Heart left ventricle (tissue), 13 donors: Measurements from ENCODE around the gene CHML.

Experiments used
- POLR2A ChIP-seq, 2 donors: fragments of 450-650 bp; IDR thresholded peaks; one replicate each; pipeline ENCODE4 v1.6.1; 2017; ENCODE audit warnings: antibody characterized with exemption in 2 of 2, mild to moderate bottlenecking in 2 of 2, moderate library complexity in 2 of 2
- TF ChIP-seq, protein P1 (sequence below), 12 donors: fragments of 200-600 bp; sonication (generic) in 4 of 12; IDR thresholded peaks; one replicate each; pipeline versions ENCODE4 v1.5.0 to v1.8.0; 2018 to 2022; ENCODE audit warnings: antibody characterized with exemption in 12 of 12, mild to moderate bottlenecking in 5 of 12
- donor health status: ischemic (EF 13 %, LVEDD 7.1; RV severe dilation, severe dysfunction).
- donor health status: DM: no; HTN: yes; CAD: no.
- donor health status: DM: no; HTN: no; CAD: no.
- donor health status: ischemic (EF 25% LVEDD 6.9; RV normal size, moderate dysfunction).
- donor health status: ischemic (EF 25% LVEDD 5.7; RV mildly dilated, moderate dysfunction).
- donor health status: ischemic (EF 35%, LVEDD 5.7; RV mildly dilated, moderate dysfunction).
- donor health status: nonischemic (EF 11% LVEDD 7.7; RV severe dilation, severe dysfunction).
- donor health status: DM: yes; HTN: yes; CAD: no.
- donor health status: PGD.
- donor health status: ischemic (EF 29% LVEDD 5.4; RV normal size, mild dysfunction).
- donor health status: nonischemic (EF 23%, LVEDD 6.1; RV moderate dilation, normal function).

DNA sequence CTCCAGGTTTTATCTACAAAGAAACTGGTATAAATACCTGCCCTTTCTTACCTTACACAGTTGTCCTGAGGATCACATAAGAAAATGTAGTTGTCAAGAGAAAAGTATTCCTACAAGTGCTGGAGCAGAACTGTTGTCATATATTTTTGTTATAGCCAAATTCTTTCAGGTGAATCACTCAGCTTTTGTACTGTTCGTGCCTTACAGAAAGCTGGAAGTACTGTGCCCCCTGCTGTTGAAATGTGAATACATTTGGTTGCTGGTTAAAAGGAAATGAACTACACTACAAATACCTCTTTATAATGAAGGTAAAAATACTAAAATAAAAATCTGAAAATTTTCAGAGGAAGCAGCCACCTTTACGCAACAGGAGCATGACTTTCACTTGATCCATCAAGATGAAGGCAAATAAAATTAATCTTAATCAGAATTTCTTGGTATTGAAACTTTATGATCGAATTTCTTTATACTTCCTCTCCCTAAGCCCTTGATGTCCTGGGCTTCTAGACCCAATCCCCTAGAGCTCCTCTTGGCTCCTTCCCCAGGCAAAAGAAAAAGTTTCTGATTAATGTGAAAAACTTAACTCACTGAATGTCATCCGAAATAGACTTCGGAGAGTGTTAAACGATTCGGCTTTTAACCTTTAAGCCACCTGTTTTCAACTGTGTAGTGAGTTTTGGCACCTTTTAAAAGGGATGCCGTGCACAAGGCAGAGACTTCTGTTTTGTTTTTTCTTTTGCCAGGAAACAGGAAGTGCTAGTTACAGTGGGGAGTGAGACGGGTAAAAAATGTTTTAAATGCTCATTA lies 12.5 kb downstream of the CHML start:
- no peak for TF ChIP-seq POLR2A (IDR thresholded peaks at IDR 0.05)
- TF ChIP-seq, protein P1, sequence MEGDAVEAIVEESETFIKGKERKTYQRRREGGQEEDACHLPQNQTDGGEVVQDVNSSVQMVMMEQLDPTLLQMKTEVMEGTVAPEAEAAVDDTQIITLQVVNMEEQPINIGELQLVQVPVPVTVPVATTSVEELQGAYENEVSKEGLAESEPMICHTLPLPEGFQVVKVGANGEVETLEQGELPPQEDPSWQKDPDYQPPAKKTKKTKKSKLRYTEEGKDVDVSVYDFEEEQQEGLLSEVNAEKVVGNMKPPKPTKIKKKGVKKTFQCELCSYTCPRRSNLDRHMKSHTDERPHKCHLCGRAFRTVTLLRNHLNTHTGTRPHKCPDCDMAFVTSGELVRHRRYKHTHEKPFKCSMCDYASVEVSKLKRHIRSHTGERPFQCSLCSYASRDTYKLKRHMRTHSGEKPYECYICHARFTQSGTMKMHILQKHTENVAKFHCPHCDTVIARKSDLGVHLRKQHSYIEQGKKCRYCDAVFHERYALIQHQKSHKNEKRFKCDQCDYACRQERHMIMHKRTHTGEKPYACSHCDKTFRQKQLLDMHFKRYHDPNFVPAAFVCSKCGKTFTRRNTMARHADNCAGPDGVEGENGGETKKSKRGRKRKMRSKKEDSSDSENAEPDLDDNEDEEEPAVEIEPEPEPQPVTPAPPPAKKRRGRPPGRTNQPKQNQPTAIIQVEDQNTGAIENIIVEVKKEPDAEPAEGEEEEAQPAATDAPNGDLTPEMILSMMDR (IDR thresholded peaks at IDR 0.05), result peak; percentile 28 to 61 (median 45)
